ENCODE results near the gene THSD4. TPM values are rescaled to one million over a fixed set of nuclear protein-coding genes. Genes with fewer than 3 reads are reported as not detected.

The THSD4 gene
- total RNA-seq, 2 experiments from 2014 or later: not detected

DNA sequence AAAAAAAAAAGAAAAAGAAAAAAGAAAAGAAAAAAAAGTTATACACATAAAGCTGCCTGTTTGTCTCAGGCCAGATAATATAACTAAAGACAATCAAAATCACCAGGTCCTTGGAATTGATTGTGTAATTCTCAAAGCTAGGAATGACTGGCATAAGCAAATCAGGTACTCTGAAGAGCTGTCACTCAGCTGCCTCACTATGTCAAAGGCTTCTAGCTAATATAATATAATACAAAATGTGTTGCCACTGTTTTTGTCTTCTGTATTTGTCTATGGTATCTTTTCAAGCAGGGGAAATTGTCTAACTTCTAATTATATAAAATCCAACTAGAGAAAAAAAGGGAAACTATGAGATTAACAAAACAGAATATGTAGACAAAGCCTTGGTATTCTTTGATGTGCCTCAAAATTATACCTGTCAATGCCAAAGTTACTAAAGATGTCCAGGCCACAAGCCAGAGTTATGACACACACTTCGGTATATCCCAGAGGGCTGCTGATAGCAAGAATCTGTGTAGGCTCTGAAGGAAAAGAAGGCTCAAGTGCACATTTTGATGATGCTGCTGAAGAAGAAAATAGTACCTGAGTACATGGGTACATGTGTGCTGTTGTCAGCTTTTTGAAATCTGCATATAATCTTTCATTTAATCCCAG lies 658.1 kb downstream of the THSD4 start:
- no peak for DNase-seq
- H3K9me3 ChIP-seq (ENCODE audit: control insufficient read depth in 1 of 2, insufficient read depth in 1 of 2, low read length in 2 of 2): no peaks in the 10 kb centered on the region
- no peak for ATAC-seq (ENCODE audit: poor library complexity)
- H3K9me3 Mint-ChIP-seq: no peaks in the 10 kb centered on the region
- no peak overlapping the region for H3K27ac Mint-ChIP-seq
- ChIA-PET POLR2A (no interaction called here), CTCF (no interaction called here)
- peaks cover 13% of the 10 kb centered on the region for H3K27me3 Mint-ChIP-seq
- H3K27me3 ChIP-seq (ENCODE audit: control insufficient read depth in 1 of 2, insufficient read depth in 2 of 2, low read length in 2 of 2): no peaks in the 10 kb centered on the region
- H3K4me1 ChIP-seq (ENCODE audit: insufficient read depth, low read length): no peaks in the 10 kb centered on the region
- no peaks in the 10 kb centered on the region for H3K36me3 Mint-ChIP-seq (ENCODE audit: low read depth)
- intact Hi-C loops (cut with DNase I, micrococcal nuclease): no loop called here
- no peak overlapping the region for H3K4me3 ChIP-seq (ENCODE audit: low read length)
- TF ChIP-seq, protein P1, sequence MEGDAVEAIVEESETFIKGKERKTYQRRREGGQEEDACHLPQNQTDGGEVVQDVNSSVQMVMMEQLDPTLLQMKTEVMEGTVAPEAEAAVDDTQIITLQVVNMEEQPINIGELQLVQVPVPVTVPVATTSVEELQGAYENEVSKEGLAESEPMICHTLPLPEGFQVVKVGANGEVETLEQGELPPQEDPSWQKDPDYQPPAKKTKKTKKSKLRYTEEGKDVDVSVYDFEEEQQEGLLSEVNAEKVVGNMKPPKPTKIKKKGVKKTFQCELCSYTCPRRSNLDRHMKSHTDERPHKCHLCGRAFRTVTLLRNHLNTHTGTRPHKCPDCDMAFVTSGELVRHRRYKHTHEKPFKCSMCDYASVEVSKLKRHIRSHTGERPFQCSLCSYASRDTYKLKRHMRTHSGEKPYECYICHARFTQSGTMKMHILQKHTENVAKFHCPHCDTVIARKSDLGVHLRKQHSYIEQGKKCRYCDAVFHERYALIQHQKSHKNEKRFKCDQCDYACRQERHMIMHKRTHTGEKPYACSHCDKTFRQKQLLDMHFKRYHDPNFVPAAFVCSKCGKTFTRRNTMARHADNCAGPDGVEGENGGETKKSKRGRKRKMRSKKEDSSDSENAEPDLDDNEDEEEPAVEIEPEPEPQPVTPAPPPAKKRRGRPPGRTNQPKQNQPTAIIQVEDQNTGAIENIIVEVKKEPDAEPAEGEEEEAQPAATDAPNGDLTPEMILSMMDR (IDR thresholded peaks at IDR 0.05): no peak
- no peaks in the 10 kb centered on the region for H3K36me3 ChIP-seq (ENCODE audit: insufficient read depth, low read length)
- H3K4me1 Mint-ChIP-seq (ENCODE audit: low read depth): no peaks in the 10 kb centered on the region
- no peak overlapping the region for H3K27ac ChIP-seq (ENCODE audit: low read depth in 1 of 2, low read length in 2 of 2)
- no peak overlapping the region for H3K4me3 Mint-ChIP-seq

DNA sequence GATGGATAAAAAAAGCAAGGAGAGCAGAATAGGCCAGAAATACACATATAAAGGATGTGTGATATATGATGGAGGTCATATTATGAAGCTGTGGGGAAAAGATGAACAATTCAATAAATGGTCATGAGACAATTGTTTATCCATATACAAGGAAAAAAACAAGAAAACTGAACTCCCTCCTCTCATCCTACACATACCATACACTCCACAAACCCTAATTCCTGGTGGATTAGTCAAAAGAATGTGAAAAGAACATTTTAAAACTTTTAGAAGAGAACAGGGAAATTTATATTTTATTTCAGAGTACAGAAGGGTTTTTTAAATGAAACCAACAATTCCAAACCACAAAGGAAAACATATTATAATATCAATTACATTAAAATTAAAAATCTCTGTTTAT lies 660.6 kb downstream of the THSD4 start:
- H3K9me3 ChIP-seq (ENCODE audit: control insufficient read depth in 1 of 2, insufficient read depth in 1 of 2, low read length in 2 of 2): no peaks in the 10 kb centered on the region
- no peaks in the 10 kb centered on the region for H3K36me3 ChIP-seq (ENCODE audit: insufficient read depth, low read length)
- H3K27me3 ChIP-seq (ENCODE audit: control insufficient read depth in 1 of 2, insufficient read depth in 2 of 2, low read length in 2 of 2): no peaks in the 10 kb centered on the region
- H3K4me3 Mint-ChIP-seq: no peak overlapping the region
- no peaks in the 10 kb centered on the region for H3K36me3 Mint-ChIP-seq (ENCODE audit: low read depth)
- H3K27ac ChIP-seq (ENCODE audit: low read depth in 1 of 2, low read length in 2 of 2): no peak overlapping the region
- H3K9me3 Mint-ChIP-seq: no peaks in the 10 kb centered on the region
- POLR2A ChIA-PET: no interaction called here
- DNase-seq (no peak), ATAC-seq (ENCODE audit: poor library complexity) (no peak)
- TF ChIP-seq, protein P1 (IDR thresholded peaks at IDR 0.05): no peak
- H3K27me3 Mint-ChIP-seq: peaks cover 14% of the 10 kb centered on the region
- no peak overlapping the region for H3K4me3 ChIP-seq (ENCODE audit: low read length)
- CTCF ChIA-PET: no interaction called here
- peaks cover 4% of the 10 kb centered on the region for H3K4me1 ChIP-seq (ENCODE audit: insufficient read depth, low read length)
- H3K4me1 Mint-ChIP-seq (ENCODE audit: low read depth): peaks cover 6% of the 10 kb centered on the region
- intact Hi-C loops (cut with DNase I, micrococcal nuclease): no loop called here
- H3K27ac Mint-ChIP-seq: no peak overlapping the region

- peaks cover 4% of the 10 kb centered on the region for H3K4me1 ChIP-seq (ENCODE audit: insufficient read depth, low read length)
- no peaks in the 10 kb centered on the region for H3K9me3 Mint-ChIP-seq
- ChIA-PET CTCF (no interaction called here), POLR2A (no interaction called here)
- H3K4me3 ChIP-seq (ENCODE audit: low read length): no peak overlapping the region
- H3K9me3 ChIP-seq (ENCODE audit: control insufficient read depth in 1 of 2, insufficient read depth in 1 of 2, low read length in 2 of 2): no peaks in the 10 kb centered on the region
- no peaks in the 10 kb centered on the region for H3K36me3 Mint-ChIP-seq (ENCODE audit: low read depth)
- H3K4me3 Mint-ChIP-seq: no peak overlapping the region
- peaks cover 16% of the 10 kb centered on the region for H3K27me3 Mint-ChIP-seq
- no peak overlapping the region for H3K27ac ChIP-seq (ENCODE audit: low read depth in 1 of 2, low read length in 2 of 2)
- ATAC-seq (ENCODE audit: poor library complexity) (no peak), DNase-seq (no peak)
- TF ChIP-seq, protein P1 (IDR thresholded peaks at IDR 0.05): no peak
- H3K4me1 Mint-ChIP-seq (ENCODE audit: low read depth): peaks cover 6% of the 10 kb centered on the region
- H3K27ac Mint-ChIP-seq: no peak overlapping the region
- no peaks in the 10 kb centered on the region for H3K27me3 ChIP-seq (ENCODE audit: control insufficient read depth in 1 of 2, insufficient read depth in 2 of 2, low read length in 2 of 2)
- intact Hi-C loops (cut with DNase I, micrococcal nuclease): no loop called here
- H3K36me3 ChIP-seq (ENCODE audit: insufficient read depth, low read length): no peaks in the 10 kb centered on the region
These were observed 661.0 kb downstream of the THSD4 start for GRCh38 chr15:71776304-71776703.

Measured in CD4-positive, alpha-beta T cell (primary cell).